ENCODE data around the gene SNRNP70. TPM values are rescaled to one million over a fixed set of nuclear protein-coding genes. Genes with fewer than 3 reads are reported as not detected.

The SNRNP70 gene
- total and polyA plus RNA-seq, 2 donors (not counting 3 experiments of a cell fraction or from before 2014, with no cell fraction given) = 215 to 300 TPM

DNA sequence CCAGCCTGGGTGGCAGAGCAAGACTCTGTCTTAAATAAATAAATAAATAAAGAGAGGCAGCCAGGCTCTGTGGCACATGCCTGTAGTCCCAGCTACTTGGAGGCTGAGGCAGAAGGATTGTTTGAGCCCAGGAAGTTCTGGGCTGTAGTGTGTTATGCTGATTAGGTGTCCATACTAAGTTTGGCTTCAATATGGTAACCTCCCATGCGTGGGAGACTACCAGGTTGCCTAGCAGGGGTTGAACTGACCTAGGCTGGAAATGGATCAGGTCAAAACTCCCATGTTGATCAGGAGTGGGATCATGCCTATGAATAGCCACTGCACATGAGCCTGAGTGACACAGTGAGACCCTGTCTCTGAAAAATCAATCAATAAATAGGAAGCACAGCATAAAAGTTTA lies 4.0 kb upstream of the SNRNP70 start:
- Histone ChIP-seq H3K9me1 (replicated peaks; ENCODE audit: control insufficient read depth, extremely low read depth, insufficient read depth, low read length) (no peaks in the 10 kb centered on the region), H3K36me3 (ENCODE audit: control insufficient read depth in 2 of 2, extremely low read depth in 1 of 2, insufficient read depth in 2 of 2, low read length in 2 of 2) (no peaks in the 10 kb centered on the region), H3K27me3 (ENCODE audit: control insufficient read depth in 2 of 2, insufficient read depth in 2 of 2, low read length in 2 of 2) (peaks cover 2 to 3% of the 10 kb centered on the region in 2 experiments), H3K9me3 (replicated peaks; ENCODE audit: control insufficient read depth, insufficient read depth, low read length) (no peaks in the 10 kb centered on the region), H3K4me2 (ENCODE audit: insufficient read depth, low read length) (no peak overlapping the region), H3K9ac (replicated peaks; ENCODE audit: extremely low read depth, insufficient read depth, low read length) (no peak overlapping the region), H4K20me1 (replicated peaks; ENCODE audit: control insufficient read depth, extremely low read depth, insufficient read depth, low read length) (no peaks in the 10 kb centered on the region), H3K79me2 (ENCODE audit: control insufficient read depth, insufficient read depth, low read length) (peaks cover 10% of the 10 kb centered on the region), H3K4me3 (replicated peaks in 1 of 3; ENCODE audit: insufficient read depth in 1 of 3, low read depth in 1 of 3, low read length in 3 of 3) (no peak overlapping the region), H3K27ac (ENCODE audit: insufficient read depth, low read depth, low read length) (no peak overlapping the region), H2AFZ (ENCODE audit: low read depth, low read length) (no peak overlapping the region), H3K4me1 (ENCODE audit: control insufficient read depth, extremely low read depth, insufficient read depth, low read length) (peaks cover 3% of the 10 kb centered on the region)
- ChIA-PET CTCF (interaction anchor here (2.2 kb wide), 1 partner anchor 126 kb away, joined by 6 read pairs; no protein-coding TSS in a partner anchor), POLR2A (no interaction called here)
- no peak for FAIRE-seq
- BruUV-seq (replicated peaks) = no TSS peak
- no peak for DNase-seq (ENCODE audit: low read depth, low spot score)
- TF ChIP-seq FOS (IDR thresholded peaks at IDR 0.05; ENCODE audit: borderline replicate concordance, insufficient read depth, low read length) = no peak
- no peak for TF ChIP-seq GATA2 (IDR thresholded peaks at IDR 0.05; ENCODE audit: insufficient read depth, insufficient read length, low read depth, low read length)
- TF ChIP-seq JUN (IDR thresholded peaks at IDR 0.05; ENCODE audit: borderline replicate concordance, insufficient read depth, insufficient read length, low read depth) = no peak
- no peak for TF ChIP-seq EZH2 (IDR thresholded peaks at IDR 0.05; ENCODE audit: borderline replicate concordance, low read depth, low read length, severe bottlenecking)
- dilution Hi-C loops (cut with MboI; ENCODE audit: extremely low pct_ligation_motif_present, low sequenced_read_pairs) (no loop called here), intact Hi-C loops (cut with micrococcal nuclease) (no loop called here)

DNA sequence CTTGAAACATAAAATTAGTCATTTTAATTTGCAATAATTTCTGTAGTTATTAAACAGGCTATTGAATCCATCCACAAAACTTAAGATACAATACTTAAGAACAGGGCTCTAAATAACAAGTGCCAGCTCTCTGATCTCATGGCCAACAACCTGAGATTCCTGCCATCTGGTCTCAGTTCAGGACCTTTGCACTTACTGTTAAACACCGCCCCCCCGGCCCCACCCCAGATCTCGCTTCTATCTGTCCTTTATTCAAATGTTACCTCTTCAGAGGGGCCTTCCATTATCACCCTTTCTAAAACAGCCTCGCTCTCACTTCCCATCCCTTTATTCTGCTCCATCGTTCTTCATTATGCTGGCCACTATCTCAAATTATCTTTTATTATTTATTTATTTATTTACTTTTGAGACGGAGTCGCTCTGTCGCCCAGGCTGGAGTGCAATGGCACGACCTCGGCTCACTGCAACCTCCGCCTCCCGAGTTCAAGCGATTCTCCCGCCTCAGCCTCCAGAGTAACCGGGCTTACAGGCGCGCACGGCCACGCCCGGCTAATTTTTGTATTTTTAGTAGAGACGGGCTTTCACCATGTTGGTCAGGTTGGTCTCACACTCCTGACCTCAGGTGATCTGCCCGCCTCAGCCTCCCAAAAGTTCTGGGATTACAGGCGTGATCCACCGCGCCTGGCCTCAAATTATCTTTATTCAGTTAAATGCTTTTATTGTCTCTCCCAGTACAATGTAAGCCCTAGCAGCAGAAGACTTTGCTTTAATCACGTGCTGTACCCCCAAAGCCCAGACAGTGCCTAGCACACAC lies 838 bp upstream of the SNRNP70 start:
- CTCF ChIA-PET = interaction anchor here (2.5 kb wide), 1 partner anchor 14 kb away, joined by 9 read pairs; no protein-coding TSS in a partner anchor

More for the DNA sequence above, 838 bp upstream of the SNRNP70 start:
- H3K27me3 ChIP-seq (ENCODE audit: control insufficient read depth in 2 of 2, insufficient read depth in 2 of 2, low read length in 2 of 2) = peaks cover 2 to 3% of the 10 kb centered on the region in 2 experiments
- H4K20me1 ChIP-seq (replicated peaks; ENCODE audit: control insufficient read depth, extremely low read depth, insufficient read depth, low read length) = peaks cover 2% of the 10 kb centered on the region
- H3K9ac ChIP-seq (replicated peaks; ENCODE audit: extremely low read depth, insufficient read depth, low read length) = peak overlapping the region; percentile 97
- peaks cover 14% of the 10 kb centered on the region for H3K4me1 ChIP-seq (ENCODE audit: control insufficient read depth, extremely low read depth, insufficient read depth, low read length)
- H3K4me2 ChIP-seq (ENCODE audit: insufficient read depth, low read length) = peak overlapping the region; percentile 26
- TF ChIP-seq EZH2 (IDR thresholded peaks at IDR 0.05; ENCODE audit: borderline replicate concordance, low read depth, low read length, severe bottlenecking) = no peak
- no peak for TF ChIP-seq POLR2A (IDR thresholded peaks at IDR 0.05; ENCODE audit: low read depth, low read length)
- no peak for TF ChIP-seq POLR2AphosphoS5 (IDR thresholded peaks at IDR 0.05; ENCODE audit: insufficient read depth, low read depth, low read length)
- TF ChIP-seq MYC (IDR thresholded peaks at IDR 0.05; ENCODE audit: low read depth, low read length) = no peak
- TF ChIP-seq CTCF (IDR thresholded peaks at IDR 0.05; ENCODE audit: extremely low read depth in 1 of 2, insufficient read depth in 1 of 2, low read depth in 1 of 2, low read length in 2 of 2) = no peak
- TF ChIP-seq FOS (IDR thresholded peaks at IDR 0.05; ENCODE audit: borderline replicate concordance, insufficient read depth, low read length) = no peak
- no peak for TF ChIP-seq JUN (IDR thresholded peaks at IDR 0.05; ENCODE audit: borderline replicate concordance, insufficient read depth, insufficient read length, low read depth)
- TF ChIP-seq GATA2 (IDR thresholded peaks at IDR 0.05; ENCODE audit: insufficient read depth, insufficient read length, low read depth, low read length) = no peak
- no peak for TF ChIP-seq MAX (IDR thresholded peaks at IDR 0.05; ENCODE audit: insufficient read depth, insufficient read length)
- DNase-seq (ENCODE audit: low read depth, low spot score) (no peak), FAIRE-seq (peak; percentile 49)
- intact Hi-C loops (cut with micrococcal nuclease) (loop anchor here (1.0 to 5.0 kb wide), 2 partner anchors 43 to 91 kb away; partner anchors contain the start of genes GYS1 and RUVBL2), dilution Hi-C loops (cut with MboI; ENCODE audit: extremely low pct_ligation_motif_present, low sequenced_read_pairs) (no loop called here)
- H3K4me3 ChIP-seq (replicated peaks in 1 of 3; ENCODE audit: insufficient read depth in 1 of 3, low read depth in 1 of 3, low read length in 3 of 3) = peak overlapping the region in 2 of 3 experiments; percentile 18 to 25
- no peaks in the 10 kb centered on the region for H3K9me1 ChIP-seq (replicated peaks; ENCODE audit: control insufficient read depth, extremely low read depth, insufficient read depth, low read length)
- POLR2A ChIA-PET = no interaction called here
- peak overlapping the region; percentile 73 for H3K27ac ChIP-seq (ENCODE audit: insufficient read depth, low read depth, low read length)
- peaks cover 0 to 14% of the 10 kb centered on the region in 2 experiments for H3K36me3 ChIP-seq (ENCODE audit: control insufficient read depth in 2 of 2, extremely low read depth in 1 of 2, insufficient read depth in 2 of 2, low read length in 2 of 2)
- H3K9me3 ChIP-seq (replicated peaks; ENCODE audit: control insufficient read depth, insufficient read depth, low read length) = no peaks in the 10 kb centered on the region
- TSS peak; percentile 77 for BruUV-seq (replicated peaks)
- peak overlapping the region; percentile 80 for H2AFZ ChIP-seq (ENCODE audit: low read depth, low read length)
- peaks cover 37% of the 10 kb centered on the region for H3K79me2 ChIP-seq (ENCODE audit: control insufficient read depth, insufficient read depth, low read length)
